AG08396 (cell line): Measurements from ENCODE around the gene DBX2.
"Not testable (repeated sequence)": the region's sequence is repeated elsewhere in the genome, so short reads cannot be mapped to it uniquely, and the experiment has no call there.

ENCODE experiments used
- DNase-seq: peaks from one replicate; pipeline ENCODE4 v3.0.0; 2012; ENCODE audit warnings: low spot score, mixed read lengths

DBX2 gene

GRCh38 chr12:45050751-45051571, at the start of gene DBX2:
TSS of gene DBX2 (minus strand) at chr12:45051099. CDS start at chr12:45050927, 172 bp downstream.
- peak; percentile 31 for DNase-seq

GRCh38 chr12:45098766-45099165, 47.9 kb upstream of the DBX2 start:
- no peak for DNase-seq

GRCh38 chr12:45095417-45095816, 44.5 kb upstream of the DBX2 start:
- not testable (repeated sequence) for DNase-seq

DNA sequence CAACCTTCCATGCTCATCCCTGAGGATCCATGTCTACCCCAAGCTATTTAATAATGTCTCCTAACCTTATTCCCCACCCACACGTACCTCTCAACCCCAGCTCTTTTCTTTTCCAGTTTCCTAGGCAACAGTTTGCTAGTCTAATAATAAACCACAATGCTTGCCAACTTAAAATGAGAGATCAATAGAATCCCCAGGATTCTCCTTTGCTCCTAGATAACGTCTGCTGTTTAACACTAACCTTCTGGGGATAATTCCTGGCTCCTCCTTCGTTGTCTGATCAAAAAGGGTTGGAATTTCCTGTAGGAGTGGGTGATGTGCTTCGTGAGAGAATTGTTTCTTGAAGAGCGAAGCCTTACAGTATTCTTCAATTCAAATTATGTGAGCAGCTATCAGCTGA, 42.2 kb upstream of the DBX2 start:
- no peak for DNase-seq

DNA sequence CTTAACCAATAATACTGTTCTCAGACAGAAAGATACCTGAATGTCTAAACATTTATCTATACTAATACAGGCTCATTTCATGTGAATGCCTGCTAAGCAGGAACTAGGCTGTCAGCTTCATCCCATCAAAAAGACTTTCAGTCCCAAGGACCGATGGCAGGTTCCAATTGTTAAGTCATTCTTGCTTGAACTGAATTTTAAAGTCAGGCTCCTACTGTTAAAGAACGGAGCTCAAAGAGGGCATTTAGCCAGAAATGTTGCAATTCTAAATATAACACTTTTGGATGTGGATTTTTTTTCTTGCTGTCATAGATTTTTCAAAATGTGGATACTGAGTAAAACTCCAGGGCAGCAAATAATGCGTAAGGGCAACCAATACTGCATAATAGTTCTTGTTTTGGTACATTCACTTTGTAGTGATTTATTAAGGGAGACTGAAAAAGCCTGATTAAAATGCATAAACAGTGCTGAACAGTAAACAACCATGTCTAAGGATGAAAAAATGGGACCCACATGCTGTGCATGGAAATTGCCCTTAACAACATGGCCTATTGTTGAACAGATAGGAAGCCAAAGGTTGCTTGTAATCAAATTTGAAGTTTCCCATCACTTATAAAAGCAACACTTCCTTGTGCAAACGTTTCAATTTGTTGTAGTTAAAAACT, 38.6 kb upstream of the DBX2 start:
- no peak for DNase-seq

DNA sequence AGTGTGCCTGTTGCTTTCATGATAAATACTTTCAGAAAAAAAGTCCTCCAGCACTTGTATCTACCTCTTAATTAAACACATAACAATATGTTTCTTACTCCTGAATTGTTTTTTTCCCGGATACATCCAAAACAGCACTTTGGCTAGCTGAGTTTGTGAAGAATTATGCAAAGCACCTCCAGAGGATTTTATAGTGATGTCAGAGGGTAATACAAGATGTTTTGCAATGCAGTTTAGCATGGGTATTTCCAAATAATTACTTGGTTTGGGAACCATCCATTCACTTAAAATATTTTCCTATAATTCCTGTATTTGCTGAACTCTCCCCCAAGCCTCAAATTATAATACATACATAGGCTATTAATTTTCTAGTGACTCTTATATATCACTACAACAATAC, 37.7 kb upstream of the DBX2 start:
- DNase-seq: no peak

DNA sequence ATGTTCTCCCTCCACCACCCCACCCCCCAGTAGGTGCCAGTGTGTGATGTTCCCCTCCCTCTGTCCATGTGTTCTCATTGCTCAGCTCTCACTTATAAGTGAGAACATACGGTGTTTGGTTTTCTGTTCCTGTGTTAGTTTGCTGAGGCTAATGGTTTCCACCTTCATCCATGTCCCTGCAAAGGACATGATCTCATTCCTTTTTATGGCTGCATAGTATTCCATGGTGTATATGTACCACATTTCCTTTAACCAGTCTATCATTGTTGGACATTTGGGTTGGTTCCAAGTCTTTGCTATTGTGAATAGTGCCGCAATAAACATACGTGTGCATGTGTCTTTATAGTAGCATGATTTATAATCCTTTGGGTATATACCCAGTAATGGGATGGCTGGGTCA, 33.3 kb upstream of the DBX2 start:
- not testable (repeated sequence) for DNase-seq

- DNase-seq: no peak
Measured at GRCh38 chr12:45077251-45077650, 26.4 kb upstream of the DBX2 start.

DNA sequence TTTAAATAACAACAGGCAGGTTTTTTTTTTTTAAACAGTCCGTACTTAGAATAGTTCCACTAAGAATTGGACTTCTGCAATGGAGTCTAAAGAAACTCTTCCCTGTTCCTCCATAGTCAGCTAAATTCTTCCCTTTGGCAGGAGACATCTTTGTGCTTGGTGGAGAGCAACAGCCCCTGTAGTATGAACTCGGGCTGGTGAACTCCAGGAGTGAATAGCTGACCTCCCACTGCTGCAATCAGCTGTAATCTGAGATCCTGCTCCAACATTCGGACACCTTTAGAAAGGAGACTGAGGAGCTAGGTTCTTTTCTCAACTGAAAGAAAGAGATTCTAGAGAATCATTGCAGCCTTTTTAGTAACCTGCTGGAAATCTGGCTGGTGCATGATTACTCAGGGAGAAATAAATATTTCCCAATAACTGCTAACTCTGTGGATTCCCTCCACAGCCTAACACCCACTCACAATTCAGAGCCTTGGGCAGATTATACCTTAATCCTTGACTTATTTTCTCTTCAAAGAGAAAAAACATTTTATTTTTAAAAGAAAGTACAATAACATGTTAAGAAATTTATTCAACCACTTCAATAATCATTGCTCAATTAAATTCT, 25.6 kb upstream of the DBX2 start:
- no peak for DNase-seq

GRCh38 chr12:45075587-45076282, 24.8 kb upstream of the DBX2 start:
- no peak for DNase-seq

DNA sequence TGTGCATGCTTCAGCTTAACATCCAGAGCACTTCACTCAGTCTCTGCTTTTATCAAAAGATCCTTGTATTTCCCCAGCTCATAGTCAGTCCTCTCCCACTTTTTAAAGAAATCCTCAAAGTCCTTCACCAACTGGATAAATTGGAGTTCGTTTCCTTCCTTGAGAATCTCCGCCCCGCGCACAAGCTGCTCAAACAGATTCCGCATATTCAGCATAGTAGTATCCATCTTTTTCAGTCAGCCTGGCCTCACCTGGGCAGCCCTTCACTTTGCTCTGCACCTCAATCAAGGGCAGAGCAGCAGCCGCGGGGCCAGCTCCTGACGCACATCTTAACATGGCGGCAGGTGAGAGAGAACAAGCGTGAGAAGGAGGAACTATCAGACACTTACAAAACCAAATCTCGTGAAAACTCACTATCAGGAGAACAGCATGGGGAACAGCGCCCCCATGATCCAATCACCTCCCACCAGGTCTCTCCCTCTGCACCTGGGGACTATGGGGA, 14.3 kb upstream of the DBX2 start:
- DNase-seq: no peak

DNA sequence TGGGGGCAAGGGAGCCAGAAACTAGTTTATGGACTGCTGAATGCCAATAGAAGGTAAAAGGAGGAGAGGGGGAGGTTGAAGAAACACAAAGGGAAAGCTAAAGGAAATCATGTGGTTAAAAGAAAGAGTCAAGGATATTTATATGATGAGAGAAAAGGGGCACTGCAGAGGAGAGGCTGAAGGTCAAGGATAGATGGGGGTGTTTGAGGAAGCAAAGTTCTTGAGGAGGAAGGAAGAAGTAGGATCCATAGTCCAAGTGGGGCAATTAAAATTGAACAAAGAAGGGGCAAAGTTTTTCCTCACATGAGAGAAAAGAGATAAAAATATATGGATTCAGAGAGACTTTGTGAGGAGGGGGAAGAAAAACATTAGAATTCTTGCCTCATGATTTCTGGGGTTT, 10.1 kb upstream of the DBX2 start:
- no peak for DNase-seq

DNA sequence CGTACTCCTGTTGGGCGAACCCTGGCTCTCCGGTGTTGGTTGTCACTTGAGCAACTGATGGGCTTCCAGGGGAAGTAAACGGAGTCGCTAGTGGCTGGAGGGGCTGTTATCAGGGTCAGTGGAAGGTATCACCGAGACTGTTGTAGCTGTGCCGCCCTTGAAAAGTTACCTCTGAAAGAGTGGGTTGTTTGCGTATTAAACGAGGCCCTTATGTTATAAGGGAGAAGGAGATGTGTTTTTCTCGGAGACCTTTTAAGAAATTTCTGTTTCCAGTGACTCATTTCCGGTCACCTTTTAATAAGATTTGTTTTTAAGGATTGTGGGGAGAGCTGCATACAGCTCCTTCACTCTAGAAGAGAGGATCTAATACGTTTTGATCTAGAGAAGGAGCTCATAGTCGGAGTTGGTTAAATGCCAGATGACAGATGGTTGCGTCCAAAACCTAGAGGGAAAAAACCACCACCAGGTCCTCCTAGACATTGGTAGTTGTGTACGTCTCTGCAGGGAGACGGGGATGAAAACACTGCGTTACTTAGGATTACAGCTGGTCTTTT, 750 bp upstream of the DBX2 start:
- DNase-seq: no peak

DNA sequence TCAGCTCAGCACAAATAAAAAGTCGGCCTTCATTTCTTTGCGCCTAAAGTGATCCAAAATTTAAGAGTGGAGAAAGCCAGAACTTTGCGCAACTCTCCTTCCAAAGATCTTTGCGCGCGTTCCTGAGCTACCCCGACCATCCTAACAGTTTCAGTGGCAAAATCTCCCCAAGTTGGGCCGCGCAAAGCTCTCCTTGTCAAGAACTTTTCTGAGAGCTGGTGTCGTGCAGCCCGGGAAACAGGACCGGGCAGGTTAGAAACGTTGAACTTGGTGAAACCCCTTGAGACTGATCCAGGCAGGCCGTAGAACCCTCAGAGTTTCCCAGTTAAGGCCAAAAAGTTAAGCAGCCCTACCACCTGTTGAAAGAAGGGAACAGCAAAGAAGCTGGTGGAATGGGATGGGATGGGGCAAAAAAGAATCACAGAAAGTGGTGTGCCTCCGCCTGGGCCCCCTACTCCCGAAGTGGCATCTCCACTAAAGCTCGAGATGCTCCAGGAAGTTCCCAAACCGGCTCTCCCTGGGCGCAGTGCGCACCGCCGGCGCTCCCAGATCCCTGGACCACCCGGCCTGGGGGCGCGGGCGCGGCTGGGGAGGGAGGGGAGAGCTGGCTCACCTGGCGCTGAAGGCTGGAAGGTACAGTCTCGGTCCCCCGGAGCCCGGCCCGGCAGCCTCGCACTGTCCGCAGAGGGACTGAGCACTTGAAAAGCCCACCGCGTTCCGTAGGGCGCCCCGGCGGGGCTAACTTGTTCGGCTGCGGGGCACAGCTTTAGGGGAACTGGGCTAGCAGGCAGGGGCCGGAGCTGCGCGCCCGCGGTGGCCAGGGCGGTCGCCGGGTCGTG, 768 bp downstream of the DBX2 start:
- no peak for DNase-seq

DNA sequence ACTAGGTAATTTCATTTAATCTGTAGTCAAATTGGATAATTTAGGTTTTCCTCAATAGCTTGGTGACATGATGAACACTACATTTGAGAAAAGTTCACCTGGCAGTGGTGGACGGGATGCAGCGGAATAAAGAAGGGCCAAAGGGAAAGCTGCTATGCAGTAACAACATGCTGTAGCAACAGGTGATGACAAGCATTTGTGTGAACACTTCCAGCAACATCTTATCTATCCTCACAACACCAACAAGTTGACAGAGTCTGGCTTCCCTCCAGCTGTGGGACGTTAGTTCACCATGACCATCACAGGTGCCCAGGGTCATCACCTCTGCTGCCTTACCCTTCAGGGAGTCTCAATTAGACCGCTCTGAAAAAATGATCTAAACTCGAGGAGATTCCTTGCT, 8.3 kb downstream of the DBX2 start:
- DNase-seq: no peak

DNA sequence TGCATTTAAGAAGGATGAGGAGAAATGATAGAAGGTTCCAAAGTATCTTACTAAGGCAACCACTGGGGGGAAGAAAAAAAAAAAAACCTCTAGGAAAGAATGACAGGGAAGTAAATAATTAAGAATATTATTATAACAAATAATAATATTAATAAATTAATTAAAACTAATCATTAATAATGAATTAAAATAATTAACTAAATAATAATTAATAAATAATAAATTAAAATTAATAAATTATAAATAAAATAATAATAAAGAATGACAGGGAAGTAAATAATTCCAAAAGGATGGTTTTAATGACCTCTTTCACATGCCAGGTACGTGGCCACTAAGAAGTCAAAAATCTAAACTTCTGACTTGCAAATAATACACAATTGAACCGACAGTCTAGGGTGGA, 9.9 kb downstream of the DBX2 start:
- DNase-seq: no peak

- no peak for DNase-seq
Measured at GRCh38 chr12:45039757-45040156, 11.1 kb downstream of the DBX2 start.

DNA sequence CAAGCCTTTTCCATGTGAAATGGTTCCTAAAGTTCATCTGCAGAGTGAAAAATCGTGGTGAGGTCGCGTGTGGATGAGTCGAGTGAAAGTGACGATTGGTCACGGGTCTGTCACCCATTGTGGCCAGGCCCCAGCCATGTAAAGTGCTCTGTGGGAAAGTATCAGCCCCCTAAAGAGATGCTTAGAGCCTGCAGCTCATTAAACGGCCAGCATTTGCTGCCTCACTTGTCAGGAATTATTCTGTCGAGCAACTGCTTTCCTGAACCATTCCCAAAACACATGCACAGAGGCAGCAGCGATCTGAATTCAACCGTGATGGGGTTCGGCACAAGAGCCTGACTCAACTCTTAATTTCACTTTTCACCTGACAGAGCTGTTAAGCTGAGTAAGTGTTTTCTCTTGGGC, 16.0 kb downstream of the DBX2 start:
- DNase-seq: no peak

GRCh38 chr12:45017916-45018315, 33.0 kb downstream of the DBX2 start:
- DNase-seq: no peak

- DNase-seq: no peak
Measured at GRCh38 chr12:45014396-45014795, 36.5 kb downstream of the DBX2 start.

- no peak for DNase-seq
Measured at GRCh38 chr12:45012749-45013148, 38.1 kb downstream of the DBX2 start.
